ENCODE results near the gene NEK1.
"Not testable (repeated sequence)": the region's sequence is repeated elsewhere in the genome, so short reads cannot be mapped to it uniquely, and the experiment has no call there.

NEK1 gene

DNA sequence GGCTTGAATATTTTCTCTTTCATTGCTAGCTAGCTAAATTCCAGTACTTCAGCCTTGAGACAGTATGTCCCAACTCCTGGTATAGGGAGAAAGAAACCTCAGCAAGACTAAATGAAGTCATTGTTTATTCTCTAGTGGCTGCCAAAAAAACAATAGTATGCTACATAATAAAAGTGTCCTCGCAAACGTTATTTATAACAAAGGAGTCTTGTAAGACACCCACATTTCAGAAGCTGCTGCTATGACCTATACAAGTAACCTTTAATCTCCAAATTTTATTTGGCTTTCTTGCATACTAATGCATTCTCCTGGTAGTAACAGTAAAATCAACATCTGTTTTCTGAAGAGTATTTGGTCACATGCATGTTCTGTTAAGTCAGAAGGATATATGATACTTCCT lies 28.8 kb downstream of the NEK1 start:
- no peak for DNase-seq

DNA sequence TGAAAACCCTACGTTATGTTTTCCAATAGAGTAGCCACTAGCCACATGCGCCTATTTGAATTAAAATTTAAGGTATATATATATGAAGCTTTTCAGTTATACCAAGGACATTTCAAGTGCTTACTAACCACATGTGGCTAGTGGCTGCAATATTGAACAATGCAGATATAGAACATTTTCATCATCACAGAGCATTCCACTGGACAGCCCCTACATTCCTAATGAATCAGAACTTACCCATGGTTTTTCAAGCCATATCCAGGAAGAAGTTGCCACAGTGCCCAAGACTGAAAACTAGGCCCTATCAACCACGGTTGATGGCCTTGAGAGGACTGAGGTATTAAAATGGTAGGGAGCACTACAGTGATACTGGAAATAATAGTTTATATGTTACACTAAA lies 29.7 kb downstream of the NEK1 start:
- no peak for DNase-seq

- DNase-seq = no peak
Observed at GRCh38 chr4:169582203-169582602, 30.2 kb downstream of the NEK1 start.

- DNase-seq = no peak
Observed at GRCh38 chr4:169573889-169574288, 38.5 kb downstream of the NEK1 start.

DNA sequence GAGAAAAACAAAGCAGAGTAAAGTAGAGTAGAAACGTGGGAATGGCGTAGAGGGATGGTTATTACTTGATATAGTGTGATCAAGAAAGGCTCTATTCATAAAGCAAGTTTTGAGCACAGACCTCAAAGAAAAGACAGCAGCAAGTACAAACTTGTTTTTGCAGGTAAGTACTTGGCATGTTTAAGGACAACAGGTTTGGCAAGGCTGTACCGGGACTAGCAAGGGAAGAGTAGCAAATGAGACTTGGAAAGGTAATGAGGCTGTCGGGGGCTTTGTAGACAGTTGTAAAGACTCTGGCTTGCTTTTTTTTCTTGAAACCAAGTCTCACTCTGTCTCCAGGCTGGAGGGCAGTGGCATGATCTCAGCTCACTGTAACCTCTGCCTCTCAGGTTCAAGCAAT lies 40.9 kb downstream of the NEK1 start:
- DNase-seq = no peak

DNA sequence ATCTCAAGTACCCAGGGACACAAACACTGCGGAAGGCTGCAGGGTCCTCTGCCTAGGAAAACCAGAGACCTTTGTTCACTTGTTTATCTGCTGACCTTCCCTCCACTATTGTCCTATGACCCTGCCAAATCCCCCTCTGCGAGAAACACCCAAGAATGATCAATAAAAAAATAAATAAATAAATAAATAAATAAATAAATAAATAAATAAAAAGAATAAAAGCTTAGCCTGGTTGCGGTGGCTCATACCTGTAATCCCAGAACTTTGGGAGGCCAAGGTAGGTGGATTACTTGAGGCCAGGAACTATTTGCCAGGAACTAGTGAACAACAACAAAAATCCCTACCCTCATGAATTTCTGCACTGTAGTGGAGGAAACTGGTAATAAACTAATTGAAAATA lies 41.4 kb downstream of the NEK1 start:
- DNase-seq = not testable (repeated sequence)

- not testable (repeated sequence) for DNase-seq
Observed at GRCh38 chr4:169570266-169570665, 42.1 kb downstream of the NEK1 start.

DNA sequence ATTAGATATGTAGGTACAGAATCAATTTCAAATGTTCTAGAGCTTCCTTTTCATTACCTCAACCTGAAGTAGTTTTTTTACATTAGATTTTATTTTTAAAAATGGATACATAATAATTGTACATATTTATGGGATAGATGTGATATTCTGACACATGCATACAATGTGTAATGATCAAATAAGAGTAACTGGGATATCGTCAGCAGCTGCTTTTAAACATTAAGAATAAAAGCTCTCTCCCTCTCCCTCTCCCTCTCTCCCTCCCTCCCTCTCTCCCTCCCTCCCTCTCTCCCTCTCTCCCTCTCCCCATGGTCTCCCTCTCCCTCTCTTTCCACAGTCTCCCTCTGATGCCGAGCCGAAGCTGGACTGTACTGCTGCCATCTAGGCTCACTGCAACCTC lies 43.2 kb downstream of the NEK1 start:
- DNase-seq = not testable (repeated sequence)

GRCh38 chr4:169567916-169568315 lies 44.5 kb downstream of the NEK1 start:
- DNase-seq = no peak

DNA sequence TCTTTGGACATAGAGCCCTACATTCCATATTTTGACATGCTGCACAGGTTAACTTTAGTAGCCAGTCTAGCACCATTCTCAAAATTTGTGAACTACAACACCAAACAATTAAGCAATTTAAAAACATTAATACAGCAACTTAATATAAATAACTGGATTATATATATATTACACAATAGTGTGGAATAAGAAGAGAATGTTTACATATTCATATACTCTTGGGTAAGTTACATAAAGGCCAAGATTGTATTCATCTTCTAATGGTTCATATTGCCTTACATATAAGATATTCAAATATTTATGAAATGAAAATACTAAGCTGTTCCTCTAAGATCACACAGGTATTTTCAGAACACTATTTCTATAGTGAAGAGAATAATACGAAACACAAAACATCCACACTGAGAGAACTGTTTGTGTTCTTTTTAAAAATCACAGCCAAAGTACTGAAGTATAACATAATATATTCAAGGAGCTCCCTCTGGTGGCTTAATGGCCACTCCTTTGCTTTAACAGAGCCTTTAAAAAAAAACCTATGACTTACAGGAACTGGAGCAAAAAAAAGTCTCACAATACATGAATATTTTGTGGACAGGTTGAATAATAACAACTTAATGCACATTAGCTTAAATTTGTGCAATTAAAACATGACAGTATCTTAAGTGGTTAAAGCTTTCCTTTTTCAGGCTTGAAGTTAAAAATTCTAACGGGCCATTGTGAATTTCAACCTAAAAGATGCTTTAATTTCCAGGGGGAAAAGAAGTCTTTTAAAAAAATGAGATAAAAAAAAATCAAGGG lies 46.2 kb downstream of the NEK1 start:
- no peak for DNase-seq

DNA sequence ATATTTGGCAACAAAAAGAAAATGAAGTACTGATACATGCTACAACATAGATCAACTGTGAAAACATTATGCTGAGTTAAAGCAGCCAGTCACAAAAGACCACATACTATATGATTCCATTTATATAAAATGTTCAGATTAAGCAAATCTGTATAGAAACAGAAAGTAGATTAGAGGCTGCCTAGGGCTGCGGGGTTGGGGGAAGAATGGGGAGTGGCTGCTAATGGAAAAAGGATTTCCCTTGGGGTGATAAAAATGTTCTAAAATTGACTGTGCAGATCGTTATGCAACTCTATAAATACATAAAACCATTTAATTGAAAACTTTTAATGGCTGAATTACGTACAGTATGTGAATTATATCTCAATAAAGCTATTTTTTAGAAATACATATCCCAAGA lies 46.8 kb downstream of the NEK1 start:
- no peak for DNase-seq

- no peak for DNase-seq
Observed at GRCh38 chr4:169557061-169557636, 55.2 kb downstream of the NEK1 start.

DNA sequence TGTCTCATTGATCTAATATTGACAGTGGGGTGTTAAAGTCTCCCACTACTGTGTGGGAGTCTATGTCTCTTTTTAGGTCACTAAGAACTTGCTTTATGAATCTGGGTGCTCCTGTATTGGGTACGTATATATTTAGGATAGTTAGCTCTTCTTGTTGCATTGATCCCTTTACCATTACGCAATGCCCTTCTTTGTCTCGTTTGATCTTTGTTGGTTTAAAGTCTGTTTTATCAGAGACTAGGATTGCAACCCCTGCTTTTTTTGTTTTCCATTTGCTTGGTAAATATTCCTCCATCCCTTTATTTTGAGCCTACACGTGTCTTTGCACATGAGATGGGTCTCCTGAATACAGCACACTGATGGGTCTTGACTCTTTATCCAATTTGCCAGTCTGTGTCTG lies 65.8 kb downstream of the NEK1 start:
- not testable (repeated sequence) for DNase-seq

DNA sequence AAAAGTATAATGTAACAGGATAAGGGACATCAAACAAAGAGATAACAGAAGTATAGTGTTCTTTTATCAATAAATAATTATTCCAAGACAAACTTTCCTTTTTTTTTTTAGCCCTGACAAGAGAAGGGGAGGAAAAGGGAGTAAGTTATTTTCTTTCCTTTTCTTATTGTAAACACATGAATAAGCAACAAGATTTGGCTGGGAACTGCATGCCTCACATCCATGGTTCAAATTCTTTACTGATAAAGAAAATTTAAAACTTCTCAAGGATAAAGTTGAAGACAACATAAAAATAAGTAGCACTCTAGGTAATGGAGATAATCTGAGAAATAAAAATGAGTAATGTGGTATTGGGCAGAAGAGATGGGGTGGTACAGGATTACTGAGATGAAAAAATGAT lies 71.6 kb downstream of the NEK1 start:
- DNase-seq = no peak

GRCh38 chr4:169530048-169530447 lies 82.3 kb downstream of the NEK1 start:
- DNase-seq = no peak

GRCh38 chr4:169523796-169524195 lies 88.6 kb downstream of the NEK1 start:
- no peak for DNase-seq

DNA sequence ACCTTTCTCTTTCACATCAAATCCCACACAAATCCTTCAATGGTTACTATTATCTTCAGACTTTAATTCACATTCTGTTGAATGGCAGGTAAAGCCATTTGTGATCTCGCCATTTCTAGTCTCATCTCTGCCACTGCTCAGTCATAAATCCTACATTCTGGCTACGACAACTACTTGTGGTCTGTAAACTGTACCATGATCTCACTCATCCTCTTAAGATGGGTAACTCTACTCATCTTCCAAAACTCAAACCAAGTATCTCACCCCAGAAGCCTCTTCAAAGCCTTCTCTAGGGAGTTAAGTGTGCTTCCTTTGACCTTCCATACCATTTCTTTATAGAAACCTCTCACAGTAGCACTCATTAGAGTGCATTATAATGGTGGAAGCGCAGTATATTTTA lies 101.8 kb downstream of the NEK1 start:
- DNase-seq = no peak

- no peak for DNase-seq
Observed at GRCh38 chr4:169506903-169507302, 105.5 kb downstream of the NEK1 start.

GRCh38 chr4:169499907-169500306 lies 112.5 kb downstream of the NEK1 start:
- not testable (repeated sequence) for DNase-seq

GRCh38 chr4:169494234-169494633 lies 118.1 kb downstream of the NEK1 start:
- DNase-seq = not testable (repeated sequence)

GRCh38 chr4:169493164-169493524 lies 119.2 kb downstream of the NEK1 start:
- DNase-seq = no peak

DNA sequence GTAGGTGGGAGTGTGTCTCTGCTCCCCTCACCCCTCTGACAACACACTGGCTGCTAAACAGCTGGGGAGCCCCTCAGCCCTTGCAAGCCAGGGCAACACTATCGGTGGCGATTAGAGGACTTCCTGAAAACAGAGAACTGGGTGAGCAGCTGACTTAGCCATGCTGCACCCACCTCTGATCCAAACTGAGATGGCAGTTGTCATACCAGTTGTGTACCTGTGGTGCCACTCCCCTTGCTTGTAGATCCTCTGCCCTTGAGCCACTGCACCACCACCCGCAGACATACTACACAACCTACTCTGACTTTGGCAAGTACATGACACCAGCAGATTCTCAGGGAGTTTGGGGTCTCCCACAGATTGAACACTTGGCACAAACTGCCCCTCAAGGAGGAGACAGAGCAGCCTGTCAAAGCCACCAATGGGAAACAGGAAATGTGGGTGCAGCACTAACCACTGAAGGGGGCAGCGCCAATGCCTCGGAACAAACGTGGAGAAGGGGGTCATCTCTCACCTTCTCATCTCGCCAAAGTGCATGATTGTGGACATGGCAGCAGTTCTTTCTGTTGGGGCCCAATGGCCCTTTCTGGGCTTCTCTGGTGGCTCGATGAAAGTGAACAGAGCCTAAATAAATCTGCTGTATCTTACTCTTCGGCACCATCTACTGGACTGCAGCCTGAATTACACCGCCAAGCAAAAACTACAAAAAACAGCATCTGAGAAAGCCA lies 119.8 kb downstream of the NEK1 start:
- peak; percentile 14 for DNase-seq

- no peak for DNase-seq
Observed at GRCh38 chr4:169491211-169491610, 121.2 kb downstream of the NEK1 start.

GRCh38 chr4:169489306-169489705 lies 123.1 kb downstream of the NEK1 start:
- DNase-seq = no peak
